ENCODE results near the gene CD74. TPM values are rescaled to one million over a fixed set of nuclear protein-coding genes. Genes with fewer than 3 reads are reported as not detected.

Gene CD74
- total and polyA plus RNA-seq, 2 of the 13 experiments (the other 11 are each of a cell fraction or from before 2014, with no cell fraction given), result 34.1 to 84.4 TPM

- TF ChIP-seq ZBTB8A (CRISPR knock-in tag; IDR thresholded peaks at IDR 0.05; ENCODE audit: borderline replicate concordance, low read depth) (no peak), ZNF576 (CRISPR knock-in tag; IDR thresholded peaks at IDR 0.05) (no peak), ZNF772 (CRISPR knock-in tag; IDR thresholded peaks at IDR 0.05) (no peak), HNRNPUL1 (IDR thresholded peaks at IDR 0.05; ENCODE audit: low read depth, low read length) (no peak), ZNF607 (CRISPR knock-in tag; IDR thresholded peaks at IDR 0.05; ENCODE audit: borderline replicate concordance) (no peak), HNRNPK (IDR thresholded peaks at IDR 0.05; ENCODE audit: low read depth, low read length, poor library complexity, severe bottlenecking) (no peak), GABPA (IDR thresholded peaks at IDR 0.05; ENCODE audit: low read depth, low read length) (no peak), GABPA (CRISPR knock-in tag; IDR thresholded peaks at IDR 0.05; ENCODE audit: low read depth) (no peak), MTF1 (CRISPR knock-in tag; IDR thresholded peaks at IDR 0.05) (no peak), ZNF776 (CRISPR knock-in tag; IDR thresholded peaks at IDR 0.05) (no peak), PBX2 (CRISPR knock-in tag; IDR thresholded peaks at IDR 0.05) (no peak), KDM3A (CRISPR knock-in tag; IDR thresholded peaks at IDR 0.05; ENCODE audit: low read depth) (no peak), ETV5 (CRISPR knock-in tag; IDR thresholded peaks at IDR 0.05; ENCODE audit: borderline replicate concordance) (0 out of 2 replicates have a peak, but pooled peaks have one; percentile 15), ZNF333 (CRISPR knock-in tag; IDR thresholded peaks at IDR 0.05; ENCODE audit: borderline replicate concordance) (0 out of 2 replicates have a peak, but pooled peaks have one; percentile 19), RFX5 (IDR thresholded peaks at IDR 0.05; ENCODE audit: low read depth, low read length) (peak; percentile 22; the same call in 1 of the 2 replicates), ZEB1 (IDR thresholded peaks at IDR 0.05; ENCODE audit: insufficient replicate concordance, low read depth) (no peak), GLI4 (CRISPR knock-in tag; IDR thresholded peaks at IDR 0.05; ENCODE audit: borderline replicate concordance) (no peak), PAF1 (CRISPR knock-in tag; IDR thresholded peaks at IDR 0.05) (no peak), SP4 (CRISPR knock-in tag; IDR thresholded peaks at IDR 0.05) (peak; percentile 47; the same call in 1 of the 2 replicates), CBX2 (IDR thresholded peaks at IDR 0.05; ENCODE audit: low read depth, low read length) (no peak), CBX2 (CRISPR knock-in tag; IDR thresholded peaks at IDR 0.05; ENCODE audit: low read depth) (no peak), IRF9 (CRISPR knock-in tag; IDR thresholded peaks at IDR 0.05; ENCODE audit: borderline replicate concordance) (peak; percentile 54; the same call in 1 of the 2 replicates), CREM (IDR thresholded peaks at IDR 0.05) (no peak), CREM (CRISPR knock-in tag; IDR thresholded peaks at IDR 0.05) (no peak), ZNF784 (CRISPR knock-in tag; IDR thresholded peaks at IDR 0.05; ENCODE audit: borderline replicate concordance) (no peak), ZNF264 (CRISPR knock-in tag; IDR thresholded peaks at IDR 0.05) (0 out of 2 replicates have a peak, but pooled peaks have one; percentile 66), ZFP62 (CRISPR knock-in tag; IDR thresholded peaks at IDR 0.05) (no peak), ATF3 (CRISPR knock-in tag; IDR thresholded peaks at IDR 0.05) (no peak), REL (CRISPR knock-in tag; conservative IDR thresholded peaks at IDR 0.05) (no peak)
Measured at GRCh38 chr5:150428106-150428876, 15.6 kb upstream of the CD74 start (continued).

Measured in HepG2 (cell line).